GM21515 (cell line): ENCODE data around the gene NIN.

ENCODE experiments used
- ATAC-seq: cut with Tn5 transposase; IDR thresholded peaks from one replicate; pipeline ENCODE4 v1.9.1; 2021; ENCODE audit not compliant: unreplicated experiment

NIN gene

DNA sequence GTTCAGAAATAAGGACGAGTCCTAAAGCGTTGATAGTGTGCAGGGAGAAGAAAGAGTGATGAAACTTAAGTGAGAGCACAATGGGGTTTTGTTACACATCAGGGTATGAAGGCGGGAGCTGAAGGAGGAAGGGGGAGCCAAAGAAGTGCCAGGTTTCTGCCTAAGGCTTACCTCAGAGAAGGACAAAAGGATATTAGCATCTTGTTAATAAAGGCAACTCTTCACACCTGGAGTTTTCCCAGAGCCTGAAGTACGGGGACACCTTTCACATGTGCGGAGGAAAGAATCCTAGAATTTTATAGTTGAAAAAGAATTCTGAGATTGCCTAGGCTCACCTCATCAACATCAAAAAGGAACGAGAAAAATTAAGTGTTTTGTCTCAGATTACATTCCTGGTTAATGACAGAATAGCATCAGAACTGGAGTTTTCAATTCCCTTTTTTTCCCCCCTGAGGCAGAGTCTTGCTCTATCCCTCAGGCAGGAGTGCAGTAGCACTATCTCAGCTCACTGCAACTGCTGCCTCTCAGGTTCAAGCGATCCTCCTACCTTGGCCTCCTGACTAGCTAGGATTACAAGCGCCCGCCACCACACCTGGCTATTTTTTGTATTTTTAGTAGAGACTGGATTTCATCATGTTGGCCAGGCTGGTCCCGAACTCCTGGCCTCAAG is 160.6 kb downstream of the NIN start:
- ATAC-seq = no peak
